WERI-Rb-1 (cell line): ENCODE measurements around the gene CA9.

ENCODE experiments used
- DNase-seq: peaks from one replicate; pipeline ENCODE4 v3.0.0-alpha.2; 2020
- H3K27ac ChIP-seq: fragments of 250-450 bp; sonication (Bioruptor Pico); 2 replicates; pipeline ENCODE4 v1.5.1; 2020; ENCODE audit warnings: mild to moderate bottlenecking, moderate library complexity
- H3K27me3 ChIP-seq: fragments of 250-450 bp; sonication (Bioruptor Pico); 2 replicates; pipeline ENCODE4 v1.5.1; 2021; ENCODE audit warnings: mild to moderate bottlenecking, low read depth, moderate library complexity; ENCODE audit not compliant: insufficient read depth, severe bottlenecking
- H3K36me3 ChIP-seq: fragments of 250-450 bp; sonication (Bioruptor Pico); 2 replicates; pipeline ENCODE4 v1.5.1; 2020; ENCODE audit warnings: mild to moderate bottlenecking, moderate library complexity
- H3K4me3 ChIP-seq: 2 replicates; pipeline ENCODE4 v1.5.1; 2011; ENCODE audit warnings: low read depth, mild to moderate bottlenecking, control low read depth, low read length
- H3K9me3 ChIP-seq: fragments of 250-450 bp; sonication (Bioruptor Pico); 2 replicates; pipeline ENCODE4 v1.5.1; 2021; ENCODE audit warnings: mild to moderate bottlenecking, moderate library complexity; ENCODE audit not compliant: severe bottlenecking
- TF ChIP-seq, protein P1 (sequence below): IDR thresholded peaks from 2 replicates; pipeline ENCODE4 v1.5.1; 2011; ENCODE audit warnings: low read depth, mild to moderate bottlenecking, control low read depth, inconsistent platforms, low read length

Gene CA9

DNA sequence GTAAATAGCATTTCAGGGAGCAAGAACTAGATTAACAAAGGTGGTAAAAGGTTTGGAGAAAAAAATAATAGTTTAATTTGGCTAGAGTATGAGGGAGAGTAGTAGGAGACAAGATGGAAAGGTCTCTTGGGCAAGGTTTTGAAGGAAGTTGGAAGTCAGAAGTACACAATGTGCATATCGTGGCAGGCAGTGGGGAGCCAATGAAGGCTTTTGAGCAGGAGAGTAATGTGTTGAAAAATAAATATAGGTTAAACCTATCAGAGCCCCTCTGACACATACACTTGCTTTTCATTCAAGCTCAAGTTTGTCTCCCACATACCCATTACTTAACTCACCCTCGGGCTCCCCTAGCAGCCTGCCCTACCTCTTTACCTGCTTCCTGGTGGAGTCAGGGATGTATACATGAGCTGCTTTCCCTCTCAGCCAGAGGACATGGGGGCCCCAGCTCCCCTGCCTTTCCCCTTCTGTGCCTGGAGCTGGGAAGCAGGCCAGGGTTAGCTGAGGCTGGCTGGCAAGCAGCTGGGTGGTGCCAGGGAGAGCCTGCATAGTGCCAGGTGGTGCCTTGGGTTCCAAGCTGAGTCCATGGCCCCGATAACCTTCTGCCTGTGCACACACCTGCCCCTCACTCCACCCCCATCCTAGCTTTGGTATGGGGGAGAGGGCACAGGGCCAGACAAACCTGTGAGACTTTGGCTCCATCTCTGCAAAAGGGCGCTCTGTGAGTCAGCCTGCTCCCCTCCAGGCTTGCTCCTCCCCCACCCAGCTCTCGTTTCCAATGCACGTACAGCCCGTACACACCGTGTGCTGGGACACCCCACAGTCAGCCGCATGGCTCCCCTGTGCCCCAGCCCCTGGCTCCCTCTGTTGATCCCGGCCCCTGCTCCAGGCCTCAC, at the start of gene CA9:
CA9 (plus strand) TSS at position 797 of the 893 bp plus-strand sequence; CDS start at position 829, 32 bp downstream.
- DNase-seq, result no peak
- H3K4me3 ChIP-seq, result no peak within 1 kb of the TSS

DNA sequence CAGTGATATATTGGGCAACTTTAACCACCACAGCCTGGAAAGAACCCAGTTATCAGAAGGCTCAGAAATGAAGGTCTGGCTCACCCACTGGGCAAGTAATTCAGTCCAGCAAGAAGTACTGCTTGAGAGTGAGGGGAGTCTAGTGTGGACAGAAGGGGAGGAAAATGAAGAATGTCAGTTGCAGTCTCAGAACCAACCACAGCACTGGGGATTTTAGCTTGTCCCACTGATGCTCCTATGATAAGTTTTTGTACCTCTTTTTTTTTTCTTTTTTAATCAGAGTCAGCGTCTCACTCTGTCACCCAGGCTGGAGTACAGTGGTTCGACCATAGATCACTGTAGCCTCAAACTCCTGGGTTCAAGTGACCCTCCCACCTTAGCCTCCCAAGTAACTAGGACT, 46.2 kb upstream of the CA9 start:
- Histone ChIP-seq H3K4me3 (no peak overlapping the region), H3K27ac (no peak overlapping the region), H3K27me3 (no peaks in the 10 kb centered on the region), H3K36me3 (no peaks in the 10 kb centered on the region), H3K9me3 (no peaks in the 10 kb centered on the region)
- DNase-seq, result no peak
- TF ChIP-seq, protein P1, sequence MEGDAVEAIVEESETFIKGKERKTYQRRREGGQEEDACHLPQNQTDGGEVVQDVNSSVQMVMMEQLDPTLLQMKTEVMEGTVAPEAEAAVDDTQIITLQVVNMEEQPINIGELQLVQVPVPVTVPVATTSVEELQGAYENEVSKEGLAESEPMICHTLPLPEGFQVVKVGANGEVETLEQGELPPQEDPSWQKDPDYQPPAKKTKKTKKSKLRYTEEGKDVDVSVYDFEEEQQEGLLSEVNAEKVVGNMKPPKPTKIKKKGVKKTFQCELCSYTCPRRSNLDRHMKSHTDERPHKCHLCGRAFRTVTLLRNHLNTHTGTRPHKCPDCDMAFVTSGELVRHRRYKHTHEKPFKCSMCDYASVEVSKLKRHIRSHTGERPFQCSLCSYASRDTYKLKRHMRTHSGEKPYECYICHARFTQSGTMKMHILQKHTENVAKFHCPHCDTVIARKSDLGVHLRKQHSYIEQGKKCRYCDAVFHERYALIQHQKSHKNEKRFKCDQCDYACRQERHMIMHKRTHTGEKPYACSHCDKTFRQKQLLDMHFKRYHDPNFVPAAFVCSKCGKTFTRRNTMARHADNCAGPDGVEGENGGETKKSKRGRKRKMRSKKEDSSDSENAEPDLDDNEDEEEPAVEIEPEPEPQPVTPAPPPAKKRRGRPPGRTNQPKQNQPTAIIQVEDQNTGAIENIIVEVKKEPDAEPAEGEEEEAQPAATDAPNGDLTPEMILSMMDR, result no peak

More for the DNA sequence above, at the start of gene CA9:
- Histone ChIP-seq H3K36me3 (no peaks in the 10 kb centered on the region), H3K27me3 (no peaks in the 10 kb centered on the region), H3K9me3 (no peaks in the 10 kb centered on the region), H3K27ac (no peak within 1 kb of the TSS)
- TF ChIP-seq, protein P1, result no peak

DNA sequence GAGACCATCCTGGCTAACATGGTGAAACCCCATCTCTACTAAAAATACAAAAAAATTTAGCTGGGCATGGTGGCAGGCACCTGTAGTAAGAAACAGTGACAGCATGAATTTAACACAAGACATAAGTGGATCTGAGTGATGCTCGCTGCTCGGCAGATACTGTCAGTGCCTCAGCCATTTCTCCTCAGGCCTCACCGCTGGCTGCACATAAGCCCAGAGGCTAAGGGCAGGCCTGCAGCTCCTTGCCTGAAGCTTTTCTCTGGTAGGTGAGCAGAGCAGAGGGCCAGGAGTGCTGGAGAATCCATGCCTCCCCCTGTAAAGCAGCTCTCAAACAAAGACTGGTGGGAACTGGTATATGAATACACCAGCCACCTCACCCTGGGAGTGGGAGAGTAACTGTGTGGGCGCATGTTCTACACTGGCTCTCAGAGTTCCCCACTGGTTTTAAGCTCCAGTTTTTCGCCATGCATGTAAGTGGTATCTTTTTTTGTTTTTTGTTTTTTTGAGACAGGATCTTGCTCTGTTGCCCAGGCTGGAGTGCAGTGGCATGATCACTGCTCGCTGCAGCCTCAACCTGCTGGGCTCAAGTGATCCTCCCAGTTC, 45.2 kb upstream of the CA9 start:
- Histone ChIP-seq H3K27ac (no peak overlapping the region), H3K4me3 (no peak overlapping the region), H3K36me3 (no peaks in the 10 kb centered on the region), H3K9me3 (no peaks in the 10 kb centered on the region), H3K27me3 (no peaks in the 10 kb centered on the region)
- TF ChIP-seq, protein P1, result no peak
- no peak for DNase-seq

DNA sequence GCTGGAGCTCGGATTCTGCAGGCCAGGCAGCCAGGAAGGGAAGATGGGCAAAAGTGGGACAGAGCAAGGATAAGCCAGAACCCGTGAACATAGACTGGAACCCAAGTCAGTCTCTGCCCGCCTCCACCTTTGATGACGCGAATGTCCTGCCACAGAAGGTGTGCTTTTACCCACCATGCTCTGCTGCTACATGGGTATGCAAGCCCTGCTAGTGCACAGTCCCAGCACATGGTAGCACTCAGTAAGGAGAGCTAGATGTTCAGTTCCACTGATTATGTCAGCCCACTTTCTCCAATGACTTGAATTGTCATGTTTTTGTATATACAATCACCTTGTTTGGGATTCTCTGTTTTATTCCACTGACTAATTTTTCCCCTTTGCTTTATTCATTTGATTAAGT, 44.1 kb upstream of the CA9 start:
- Histone ChIP-seq H3K27ac (no peak overlapping the region), H3K9me3 (no peaks in the 10 kb centered on the region), H3K27me3 (no peaks in the 10 kb centered on the region), H3K36me3 (no peaks in the 10 kb centered on the region), H3K4me3 (no peak overlapping the region)
- TF ChIP-seq, protein P1, result no peak
- no peak for DNase-seq

DNA sequence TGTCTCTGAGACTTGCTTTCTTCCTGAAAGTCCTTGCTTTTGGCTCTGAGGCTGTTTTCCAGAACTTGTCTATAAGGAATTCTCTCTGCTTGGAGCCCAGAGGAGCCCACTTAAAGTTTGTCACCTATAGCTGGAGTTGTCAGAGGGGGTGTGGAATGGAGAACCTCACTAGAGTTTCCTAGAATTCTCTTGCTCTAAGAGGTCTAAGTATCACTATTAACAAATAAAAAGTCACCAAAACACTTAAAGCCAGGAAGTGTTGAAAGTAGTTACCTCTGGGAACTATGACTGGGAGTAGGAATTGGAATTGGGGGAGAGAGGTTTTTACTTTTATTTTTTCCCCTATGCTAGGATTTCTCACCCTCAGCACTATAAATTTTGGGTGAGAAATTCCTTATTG, 38.0 kb upstream of the CA9 start:
- no peak overlapping the region for H3K27ac ChIP-seq
- no peaks in the 10 kb centered on the region for H3K27me3 ChIP-seq
- peaks cover 3% of the 10 kb centered on the region for H3K9me3 ChIP-seq
- H3K4me3 ChIP-seq, result no peak overlapping the region
- TF ChIP-seq, protein P1, result no peak
- no peaks in the 10 kb centered on the region for H3K36me3 ChIP-seq
- DNase-seq, result no peak
